Measurements from ENCODE around the gene OCIAD2.
"Not testable (repeated sequence)": the region's sequence is repeated elsewhere in the genome, so short reads cannot be mapped to it uniquely, and the experiment has no call there.

Gene OCIAD2

GRCh38 chr4:48905363-48906015, 1.1 kb downstream of the OCIAD2 start:
- DNase-seq = no peak

DNA sequence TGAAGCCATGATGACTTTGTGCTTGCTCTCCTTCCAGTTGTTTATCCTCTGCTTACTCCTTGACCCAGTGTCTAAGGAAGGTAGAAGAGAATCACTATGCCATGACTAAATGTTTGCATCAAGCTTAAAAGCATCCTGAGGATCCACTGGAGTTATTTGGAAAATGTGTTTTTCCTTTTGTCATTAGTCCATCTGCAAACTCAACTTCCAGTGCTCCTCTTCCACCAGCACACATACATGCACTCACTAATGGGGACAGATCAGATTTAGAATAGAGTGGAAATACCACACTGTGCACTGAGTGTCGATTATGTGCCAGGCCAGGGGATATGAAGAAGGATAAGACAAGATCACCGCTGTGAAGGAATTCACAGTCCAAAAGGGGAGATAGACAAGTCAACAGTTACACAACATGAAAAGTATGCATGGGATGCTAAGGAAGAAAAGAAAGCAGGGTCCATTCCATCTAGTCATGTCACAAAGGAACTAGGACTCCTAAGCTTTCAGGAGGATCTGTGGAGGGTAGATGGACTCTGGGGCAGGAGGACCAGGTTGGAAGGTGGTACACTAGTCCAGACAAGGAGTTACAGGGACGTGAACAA, 1.9 kb downstream of the OCIAD2 start:
- DNase-seq = no peak

DNA sequence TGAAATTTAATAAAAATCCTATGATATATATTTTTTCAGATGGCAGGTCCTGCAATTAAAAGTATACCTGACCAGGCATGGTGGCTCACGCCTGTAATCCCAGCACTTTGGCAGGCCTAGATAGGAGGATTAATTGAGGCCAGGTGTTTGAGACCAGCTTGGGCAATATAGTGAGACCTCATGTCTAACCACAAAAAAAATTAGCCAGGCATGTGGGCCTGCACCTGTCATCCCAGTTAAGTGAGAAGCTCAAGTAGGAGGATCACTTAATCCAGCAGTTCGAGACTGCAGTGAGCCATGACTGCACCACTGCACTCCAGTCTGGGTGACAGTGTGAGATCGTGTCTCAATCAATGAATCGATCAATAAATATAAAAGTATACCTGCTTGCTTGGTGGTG, 2.5 kb downstream of the OCIAD2 start:
- DNase-seq = no peak

- no peak for DNase-seq
Observed at GRCh38 chr4:48902266-48902665, 4.3 kb downstream of the OCIAD2 start.

- no peak for DNase-seq
Observed at GRCh38 chr4:48901196-48901595, 5.4 kb downstream of the OCIAD2 start.

DNA sequence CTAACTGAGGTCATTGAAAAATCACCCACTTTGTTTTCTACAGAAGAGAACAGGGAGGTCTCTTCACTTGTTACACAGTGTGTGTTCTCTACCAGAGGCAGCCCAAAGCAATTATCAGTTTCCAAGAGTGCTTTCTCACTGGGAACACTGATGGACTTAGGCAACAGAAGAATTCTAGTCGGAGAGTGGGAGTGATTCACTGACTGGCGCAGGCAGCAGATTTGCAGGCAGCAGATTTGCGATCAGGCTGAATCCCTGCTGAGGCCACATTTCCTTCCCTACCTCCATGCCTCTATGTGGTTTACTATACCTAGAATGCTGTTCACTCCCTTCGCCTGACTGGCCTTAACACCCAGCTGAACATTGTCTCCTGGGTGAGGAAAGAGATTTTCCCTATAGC, 6.6 kb downstream of the OCIAD2 start:
- DNase-seq = no peak

- DNase-seq = no peak
Observed at GRCh38 chr4:48899432-48899749, 7.2 kb downstream of the OCIAD2 start.

DNA sequence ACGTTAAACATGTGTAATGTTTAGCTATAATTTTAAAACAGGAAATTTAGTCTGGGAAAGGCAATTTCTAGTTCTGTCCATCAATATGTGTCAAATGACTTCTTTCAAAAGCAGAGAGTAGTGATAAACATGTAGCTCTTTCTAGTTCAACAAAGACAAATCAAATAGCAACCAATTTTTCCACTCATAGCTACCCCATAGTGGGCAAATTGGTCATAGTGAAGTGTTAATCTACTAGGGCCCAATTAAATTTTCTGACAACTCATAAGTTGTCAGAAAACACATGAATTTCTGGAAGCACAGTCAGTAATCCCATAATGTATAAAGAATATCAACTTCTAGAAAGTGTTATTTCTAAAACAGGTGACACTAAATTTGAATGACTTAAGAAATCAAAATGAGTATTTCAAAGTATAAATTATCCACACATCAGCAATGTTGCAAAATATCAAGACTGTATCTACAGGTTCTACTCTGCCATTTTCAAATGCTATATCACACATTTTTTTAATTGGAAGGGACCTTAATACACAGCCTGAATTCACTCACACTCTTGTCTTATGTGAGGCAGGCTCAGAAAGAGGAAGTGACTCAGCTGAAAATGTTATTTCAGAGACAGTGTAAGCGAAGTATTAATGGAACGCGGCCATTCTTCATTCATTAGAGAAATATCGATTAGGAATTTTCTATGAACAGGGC, 7.7 kb downstream of the OCIAD2 start:
- no peak for DNase-seq

DNA sequence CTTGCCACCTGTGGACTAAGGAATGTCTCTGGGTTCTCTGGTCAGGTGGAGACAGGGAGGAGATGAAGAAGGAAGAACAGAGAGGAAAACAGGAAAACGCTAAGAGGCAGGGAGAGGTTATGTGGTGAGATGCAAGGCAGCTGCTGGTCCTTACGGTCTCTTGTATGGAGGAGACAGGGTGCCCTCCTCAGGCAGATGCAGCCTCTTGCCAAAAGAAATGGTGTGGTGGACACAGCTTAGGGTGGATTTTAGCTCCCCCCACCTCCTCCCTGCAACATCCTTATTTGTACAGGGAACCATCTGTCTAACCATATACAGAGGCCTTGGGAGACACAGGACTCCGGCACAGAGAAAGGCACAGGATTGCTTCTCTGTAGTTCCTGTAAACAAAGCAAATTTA, 9.7 kb downstream of the OCIAD2 start:
- no peak for DNase-seq

- no peak for DNase-seq
Observed at GRCh38 chr4:48891028-48891619, 15.4 kb downstream of the OCIAD2 start.

DNA sequence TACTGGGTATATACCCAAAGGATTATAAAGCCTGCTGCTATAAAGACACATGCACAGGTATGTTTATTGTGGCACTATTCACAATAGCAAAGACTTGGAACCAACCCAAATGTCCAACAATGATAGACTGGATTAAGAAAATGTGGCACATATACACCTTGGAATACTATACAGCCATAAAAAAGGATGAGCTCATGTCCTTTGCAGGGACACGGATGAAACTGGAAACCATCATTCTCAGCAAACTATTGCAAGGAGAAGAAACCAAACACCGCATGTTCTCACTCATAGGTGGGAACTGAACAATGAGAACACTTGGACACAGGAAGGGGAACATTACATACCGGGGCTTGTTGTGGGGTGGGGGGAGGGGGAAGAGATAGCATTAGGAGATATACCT, 16.8 kb downstream of the OCIAD2 start:
- not testable (repeated sequence) for DNase-seq

- DNase-seq = not testable (repeated sequence)
Observed at GRCh38 chr4:48881646-48882045, 24.9 kb downstream of the OCIAD2 start.

GRCh38 chr4:48879561-48880442, 26.8 kb downstream of the OCIAD2 start:
- no peak for DNase-seq

GRCh38 chr4:48877827-48878535, 28.6 kb downstream of the OCIAD2 start:
- no peak for DNase-seq

DNA sequence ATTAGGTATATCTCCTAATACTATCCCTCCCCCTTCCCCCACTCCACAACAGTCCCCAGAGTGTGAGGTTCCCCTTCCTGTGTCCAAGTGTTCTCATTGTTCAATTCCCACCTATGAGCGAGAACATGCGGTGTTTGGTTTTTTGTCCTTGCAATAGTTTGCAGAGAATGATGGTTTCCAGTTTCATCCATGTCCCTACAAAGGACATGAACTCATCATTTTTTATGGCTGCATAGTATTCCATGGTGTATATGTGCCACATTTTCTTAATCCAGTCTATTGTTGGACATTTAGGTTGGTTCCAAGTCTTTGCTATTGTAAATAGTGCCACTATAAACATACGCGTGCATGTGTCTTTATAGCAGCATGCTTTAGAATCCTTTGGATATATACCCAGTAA, 41.9 kb downstream of the OCIAD2 start:
- DNase-seq = not testable (repeated sequence)

DNA sequence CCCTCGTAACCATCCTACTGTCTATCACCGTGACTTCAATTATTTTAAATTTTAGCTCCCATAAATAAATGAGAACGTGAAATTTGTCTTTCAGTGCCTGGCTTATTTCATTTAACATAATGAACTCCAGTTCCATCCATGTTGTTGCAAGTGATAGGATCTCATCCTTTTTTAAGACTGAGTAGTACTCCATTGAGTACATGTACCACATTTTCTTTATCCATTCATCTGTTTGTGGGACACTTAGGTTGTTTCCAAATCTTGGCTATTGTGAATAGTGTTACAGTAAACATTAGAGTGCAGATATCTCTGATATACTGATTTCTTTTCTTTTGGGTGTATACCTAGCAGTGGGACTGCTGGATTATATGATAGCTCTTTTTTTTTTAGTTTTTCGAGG, 42.8 kb downstream of the OCIAD2 start:
- no peak for DNase-seq

DNA sequence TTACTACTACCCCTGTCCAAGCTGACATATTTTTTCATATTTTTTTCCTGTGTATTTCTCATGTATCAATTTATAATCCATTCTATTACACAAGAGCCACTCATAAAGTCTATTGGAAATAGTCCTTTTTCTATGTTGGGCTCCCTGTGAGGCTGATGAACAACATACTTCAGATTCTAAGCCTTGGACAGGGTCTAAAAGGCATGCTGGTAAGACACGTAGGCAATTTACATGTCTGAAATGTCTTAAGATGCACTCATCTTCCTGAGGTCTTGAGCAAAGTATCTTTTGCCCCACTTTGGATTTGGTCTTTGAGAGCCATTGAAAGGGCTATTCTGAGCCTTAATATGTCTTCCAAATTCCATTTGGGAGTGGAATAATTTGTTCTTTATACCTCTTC, 43.9 kb downstream of the OCIAD2 start:
- no peak for DNase-seq

GRCh38 chr4:48862038-48862437, 44.5 kb downstream of the OCIAD2 start:
- DNase-seq = no peak

GRCh38 chr4:48858130-48858529, 48.4 kb downstream of the OCIAD2 start:
- no peak for DNase-seq

- DNase-seq = no peak
Observed at GRCh38 chr4:48854982-48855381, 51.6 kb downstream of the OCIAD2 start.

DNA sequence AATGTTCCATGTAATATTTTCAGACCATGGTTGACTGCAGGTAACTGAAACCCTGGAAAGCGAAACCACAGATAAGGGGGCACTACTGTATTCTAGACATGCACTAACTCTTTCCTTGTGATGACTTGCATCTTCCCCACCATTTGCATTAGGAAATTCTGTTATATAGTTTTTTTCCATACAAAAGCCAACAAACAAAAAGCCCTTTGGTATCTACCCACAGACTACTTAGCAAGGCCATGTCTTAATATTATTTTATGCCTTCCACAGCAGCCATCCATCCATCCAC, 52.2 kb downstream of the OCIAD2 start:
- no peak for DNase-seq

DNA sequence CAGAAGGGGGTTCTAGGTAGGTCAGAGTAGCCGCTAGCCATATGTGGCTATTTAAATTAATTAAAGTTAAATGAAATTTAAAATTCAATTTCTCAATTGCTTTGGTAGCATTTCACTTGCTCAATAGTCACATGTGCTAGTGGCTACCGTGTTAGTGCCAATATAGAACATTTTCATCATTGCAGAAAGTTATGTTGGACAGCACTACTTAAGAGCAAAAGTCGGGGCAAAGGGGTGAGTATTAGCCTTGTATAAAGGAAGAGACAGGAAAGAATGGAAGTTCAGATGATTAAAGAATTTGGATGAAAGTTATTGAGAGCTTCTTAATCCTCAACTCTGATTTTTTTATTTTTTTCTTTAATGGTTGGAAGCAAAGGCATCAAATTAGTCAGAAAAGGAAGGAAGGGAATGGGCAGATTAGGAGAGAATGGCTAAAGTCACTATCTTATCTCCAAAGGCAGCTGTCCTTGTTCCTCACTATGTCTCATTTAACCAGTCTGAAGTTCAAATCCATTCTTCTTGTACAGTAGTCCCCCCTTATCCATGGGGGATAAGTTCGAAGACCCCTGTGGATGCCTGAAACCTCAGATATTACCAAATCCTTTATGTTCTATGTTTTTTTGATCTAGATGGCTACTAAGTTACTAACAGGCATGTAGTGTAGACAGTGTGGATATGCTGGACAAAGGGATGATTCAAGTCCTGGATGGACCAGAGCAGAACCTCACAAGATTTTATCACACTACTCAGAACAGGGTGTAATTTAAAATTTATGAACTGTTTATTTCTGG, 52.8 kb downstream of the OCIAD2 start:
- no peak for DNase-seq

Data from central memory CD4-positive, alpha-beta T cell (primary cell).